Medulla oblongata (tissue), 1 donor: ENCODE measurements around the gene PRELID2.

Experiments
- DNase-seq: peaks from one replicate; pipeline ENCODE4 v3.0.0-alpha.2; 2015; ENCODE audit errors: extremely low spot score

Gene PRELID2

DNA sequence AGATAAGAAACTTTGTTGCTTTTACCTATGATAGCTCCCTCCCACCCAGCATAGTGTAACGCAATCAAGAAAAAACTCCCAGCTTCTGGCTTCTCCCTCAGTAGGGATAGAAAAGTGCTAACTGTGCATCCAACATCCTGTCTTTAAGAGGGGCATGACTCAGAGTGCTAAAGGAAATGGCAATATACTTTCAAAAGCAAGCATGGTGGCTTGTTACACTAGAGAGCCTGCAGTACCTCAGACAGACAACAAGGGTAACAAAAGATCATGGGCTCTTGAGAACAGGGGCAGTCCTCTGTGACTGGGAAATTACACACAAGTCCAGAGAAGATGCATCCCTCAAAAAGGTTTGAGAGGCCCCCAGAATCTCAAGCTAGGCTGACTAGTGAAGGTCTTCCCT is 37.8 kb downstream of the PRELID2 start:
- DNase-seq, result no peak

DNA sequence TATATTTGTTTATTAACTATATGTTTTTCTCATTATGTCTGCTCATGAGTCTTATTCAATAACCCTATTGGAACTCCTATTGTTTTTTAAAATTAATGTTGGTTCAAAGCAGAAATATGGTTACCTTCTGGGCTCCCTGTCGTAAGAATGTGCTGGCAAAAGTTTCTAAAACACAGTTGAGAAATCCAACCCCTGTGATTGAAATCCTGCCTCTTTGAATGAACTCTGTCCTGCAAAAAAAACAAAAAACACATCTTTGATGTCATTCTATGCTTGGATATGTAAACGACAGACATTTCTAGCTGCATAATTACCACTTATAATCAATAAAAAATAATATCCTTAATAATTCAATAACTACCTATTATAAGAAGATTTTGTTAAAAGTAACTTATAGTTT is 38.8 kb downstream of the PRELID2 start:
- no peak for DNase-seq

DNA sequence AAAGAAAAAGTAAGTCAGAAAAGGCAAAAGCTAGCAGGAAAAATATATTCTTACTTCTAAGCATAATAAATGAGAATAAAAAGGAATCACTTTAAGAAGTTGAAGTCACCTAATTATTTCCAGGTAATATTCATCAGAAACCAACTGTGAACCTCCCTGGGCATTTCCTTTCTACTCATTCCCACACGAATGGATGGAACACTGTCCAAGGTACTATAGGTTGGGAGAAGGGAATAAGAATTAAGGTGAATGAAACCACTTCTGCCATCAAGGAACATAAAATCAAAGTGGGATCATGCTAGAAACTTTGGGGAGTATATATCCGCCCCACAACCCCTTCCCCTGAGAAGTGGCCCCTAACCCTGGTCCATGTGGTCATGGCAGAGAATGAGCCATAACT is 41.6 kb downstream of the PRELID2 start:
- no peak for DNase-seq

DNA sequence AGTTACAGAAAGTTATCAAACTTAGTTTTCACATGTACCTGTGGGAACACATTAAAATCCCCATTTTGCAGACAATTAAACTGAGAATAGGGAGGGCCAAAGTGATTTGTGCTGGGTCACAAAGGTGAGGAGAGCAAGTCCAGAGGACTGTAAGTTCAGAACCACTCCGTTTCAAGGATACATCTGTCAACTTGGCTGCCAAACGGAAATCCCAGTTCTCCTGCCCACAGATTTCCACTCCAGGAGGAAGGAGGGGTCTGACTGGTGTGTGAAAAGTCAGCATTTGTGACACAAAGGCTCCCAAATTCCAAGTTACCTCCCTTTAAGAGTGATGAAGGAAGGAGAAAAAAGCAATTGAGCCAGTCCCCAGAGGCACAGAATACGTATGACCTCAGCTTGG is 42.3 kb downstream of the PRELID2 start:
- DNase-seq, result no peak

DNA sequence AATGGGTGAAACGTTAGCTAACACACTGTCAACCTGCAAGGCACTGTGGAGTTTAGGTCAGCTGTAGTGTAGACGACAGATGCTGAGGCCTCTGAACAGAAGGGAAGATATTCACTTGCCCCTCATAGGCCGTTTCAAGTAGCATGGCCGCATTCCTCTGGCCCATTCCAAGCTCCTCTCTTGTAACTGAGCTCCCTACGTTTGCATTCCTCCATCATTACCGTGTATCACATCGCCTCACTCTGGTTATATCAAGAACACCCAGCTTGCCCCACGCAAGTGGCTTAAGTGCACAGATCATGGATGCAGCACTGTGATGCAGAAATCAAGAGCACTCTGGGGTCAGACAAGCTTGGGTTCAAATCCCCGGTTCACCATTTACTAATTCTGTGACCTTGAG is 43.3 kb downstream of the PRELID2 start:
- DNase-seq, result no peak

DNA sequence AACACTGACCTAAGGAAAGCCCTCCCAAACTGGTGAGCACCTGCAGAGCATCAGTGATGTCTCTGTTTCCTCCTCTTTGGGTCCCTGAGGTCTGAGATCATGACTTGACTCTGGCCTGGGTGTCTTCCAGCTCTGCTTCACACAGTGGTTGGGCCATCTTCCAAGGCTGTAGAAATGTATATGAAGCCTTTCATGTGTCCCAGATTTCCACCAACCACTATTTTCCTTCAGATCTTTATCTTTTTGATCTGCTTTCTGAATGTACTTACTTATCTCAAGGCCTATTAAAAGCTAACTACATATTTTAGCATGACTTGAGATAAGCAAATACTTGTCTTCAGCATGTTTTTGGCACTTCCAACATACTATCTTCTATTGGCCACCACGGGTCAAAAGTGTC is 47.1 kb downstream of the PRELID2 start:
- no peak for DNase-seq

DNA sequence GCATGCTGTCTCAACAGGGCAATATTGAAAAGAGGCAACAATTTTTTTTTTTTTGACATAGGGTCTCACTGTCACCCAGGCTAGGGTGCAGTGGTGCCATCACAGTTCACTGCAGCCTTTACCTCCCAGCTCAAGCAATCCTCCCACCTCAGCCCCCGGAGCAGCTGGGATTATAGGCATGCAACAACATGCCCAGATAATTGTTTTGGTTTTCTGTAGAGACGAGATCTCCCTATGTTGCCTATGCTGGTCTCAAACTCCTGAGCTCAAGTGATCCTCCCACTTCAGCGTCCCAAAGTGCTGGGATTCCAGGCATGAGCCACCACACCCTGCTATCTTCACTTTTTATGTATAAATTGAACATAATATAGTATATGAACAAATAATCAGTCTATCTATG is 47.6 kb downstream of the PRELID2 start:
- DNase-seq, result no peak

DNA sequence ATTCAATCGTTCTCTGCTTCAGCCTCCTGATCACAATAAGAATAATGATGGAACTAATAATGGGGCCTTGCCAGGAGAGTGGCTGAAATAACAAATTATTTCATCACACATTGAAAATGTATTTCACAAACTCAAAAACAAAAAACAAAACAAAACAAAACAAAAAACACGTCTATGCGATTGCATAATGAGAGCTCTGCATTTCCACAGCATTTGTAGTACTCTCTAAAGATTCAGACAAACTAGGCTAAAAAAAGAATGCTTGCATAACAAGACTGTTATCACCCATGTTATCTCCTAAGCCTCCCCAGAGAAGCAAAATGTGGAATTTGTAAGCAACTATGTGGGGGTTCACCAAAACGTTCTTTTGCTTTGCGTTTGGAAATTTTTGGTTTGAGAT is 48.1 kb downstream of the PRELID2 start:
- DNase-seq, result no peak

DNA sequence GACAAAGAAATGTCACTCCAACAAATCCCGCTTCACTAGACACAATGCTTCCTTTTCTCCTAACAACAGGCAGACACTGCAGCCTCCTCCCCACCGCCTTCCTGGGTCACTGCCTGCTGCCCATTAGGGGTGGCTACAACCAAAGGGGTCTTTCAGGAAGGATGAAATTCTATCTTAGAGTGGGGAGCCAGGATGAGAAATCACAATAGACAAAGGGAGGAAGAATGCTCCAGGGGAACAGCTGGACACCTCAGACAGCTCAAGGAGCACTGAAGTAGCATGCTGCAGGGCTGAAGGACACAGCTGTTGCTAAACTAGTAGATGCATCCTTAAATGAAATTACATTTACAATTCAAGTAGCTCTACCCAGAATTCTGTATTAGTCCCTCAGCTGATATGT is 54.2 kb downstream of the PRELID2 start:
- DNase-seq, result no peak

DNA sequence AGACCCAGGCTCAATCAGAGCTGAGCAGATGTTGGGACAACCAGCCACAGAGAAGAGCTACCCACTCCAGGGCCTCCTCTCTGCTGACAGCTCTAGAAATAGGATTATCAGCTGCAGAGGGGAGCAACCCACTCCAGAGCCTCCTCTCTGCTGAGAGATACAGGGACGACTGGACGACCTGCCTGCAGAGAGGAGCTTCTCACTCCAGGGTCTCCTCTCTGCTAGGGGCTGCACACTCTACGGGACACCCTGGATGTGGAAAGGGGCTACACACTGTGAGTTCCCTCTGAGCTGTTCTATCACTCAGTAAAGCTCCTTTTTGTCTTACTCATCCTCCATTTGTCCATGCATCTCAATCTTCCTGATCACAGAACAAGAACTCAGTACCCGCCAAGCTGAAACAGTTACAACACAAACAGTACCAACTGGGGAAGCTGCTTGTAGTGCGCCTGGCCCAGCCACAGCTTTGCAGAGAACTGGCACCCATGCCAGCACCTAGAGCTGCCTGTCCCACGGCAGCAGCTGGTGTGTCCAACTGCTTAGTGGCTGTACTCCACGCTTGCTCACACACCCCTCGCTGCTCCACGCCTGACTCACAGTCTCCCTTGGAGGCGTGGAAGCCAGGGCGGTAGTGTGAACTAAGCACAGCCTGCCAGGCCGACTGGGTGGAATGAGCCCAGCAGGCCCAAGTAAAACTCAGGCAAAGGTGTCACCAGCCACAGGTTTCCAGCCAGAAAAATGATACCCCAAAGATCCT is 56.8 kb downstream of the PRELID2 start:
- no peak for DNase-seq

DNA sequence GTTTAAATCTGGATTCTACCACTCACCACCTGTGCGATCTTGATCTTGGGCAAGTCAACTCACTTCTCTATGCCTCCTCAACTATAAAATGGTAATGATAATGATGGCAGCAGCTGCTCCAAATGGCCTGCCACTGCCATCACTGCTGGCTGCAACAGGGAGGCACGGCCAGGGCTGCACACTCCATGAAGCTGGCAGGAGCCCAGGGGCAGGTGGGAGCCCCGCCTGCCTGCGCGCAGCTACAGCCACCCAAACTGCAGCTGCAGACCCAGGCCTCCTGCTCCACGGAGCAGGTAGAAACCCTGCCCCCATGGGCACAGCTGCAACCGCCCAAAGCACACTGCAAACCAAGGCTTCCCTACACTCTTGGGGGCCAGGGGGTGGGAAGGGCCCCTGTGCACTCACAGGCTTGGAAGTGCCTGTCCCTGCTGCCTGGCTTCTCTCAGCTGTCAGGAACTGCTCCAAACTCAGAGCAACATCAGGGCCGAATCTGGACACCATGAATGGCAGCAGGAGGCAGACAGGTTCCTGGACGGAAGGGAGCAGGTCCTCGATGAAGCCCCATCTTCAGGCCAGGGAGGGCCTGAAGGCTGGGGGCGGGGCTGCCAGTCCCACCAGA is 57.6 kb downstream of the PRELID2 start:
- no peak for DNase-seq

DNA sequence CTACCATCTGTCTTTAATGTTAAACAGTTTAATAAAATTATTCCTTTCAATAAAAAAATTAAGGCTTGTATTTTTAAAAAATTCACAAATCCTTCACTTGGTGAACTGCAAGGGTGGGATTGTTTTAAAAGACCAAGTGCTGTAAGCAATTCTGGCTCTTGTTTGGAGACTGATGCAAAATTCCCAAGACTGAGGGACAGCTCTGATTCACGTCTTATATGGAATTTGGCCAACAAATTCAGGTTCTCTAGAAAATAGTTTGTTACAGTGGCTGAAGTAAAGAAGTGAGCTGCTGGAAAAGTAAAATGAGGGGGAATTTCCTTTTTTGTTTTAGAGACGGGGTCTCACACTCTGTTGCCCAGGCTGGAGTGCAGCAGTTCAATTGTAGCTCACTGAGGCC is 58.3 kb downstream of the PRELID2 start:
- DNase-seq, result no peak

DNA sequence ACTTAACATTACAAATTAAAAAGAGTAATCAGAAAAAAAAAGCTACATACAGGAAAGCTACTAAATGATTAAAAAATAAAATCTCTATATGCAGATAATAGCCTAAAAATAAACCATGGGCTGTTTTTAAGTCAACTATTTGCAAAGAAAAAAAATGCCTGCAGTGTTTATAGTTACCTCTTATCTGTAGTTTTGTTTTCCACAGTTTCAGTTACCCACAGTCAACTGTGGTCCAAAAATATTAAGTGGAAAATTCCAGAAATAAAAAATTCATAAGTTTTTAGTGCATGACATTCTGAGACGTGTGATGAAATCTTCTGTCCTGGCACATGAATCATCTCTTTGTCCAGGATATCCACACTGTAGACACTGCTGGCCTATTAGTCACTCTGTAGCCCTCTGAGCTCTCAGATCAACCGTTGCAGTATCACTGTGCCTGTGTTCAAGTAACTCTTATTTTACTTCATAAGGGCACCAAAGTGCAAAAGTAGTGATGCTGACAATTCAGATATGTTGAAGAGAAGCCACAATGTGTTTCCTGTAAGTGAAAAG is 59.2 kb downstream of the PRELID2 start:
- peak; percentile 30 for DNase-seq

DNA sequence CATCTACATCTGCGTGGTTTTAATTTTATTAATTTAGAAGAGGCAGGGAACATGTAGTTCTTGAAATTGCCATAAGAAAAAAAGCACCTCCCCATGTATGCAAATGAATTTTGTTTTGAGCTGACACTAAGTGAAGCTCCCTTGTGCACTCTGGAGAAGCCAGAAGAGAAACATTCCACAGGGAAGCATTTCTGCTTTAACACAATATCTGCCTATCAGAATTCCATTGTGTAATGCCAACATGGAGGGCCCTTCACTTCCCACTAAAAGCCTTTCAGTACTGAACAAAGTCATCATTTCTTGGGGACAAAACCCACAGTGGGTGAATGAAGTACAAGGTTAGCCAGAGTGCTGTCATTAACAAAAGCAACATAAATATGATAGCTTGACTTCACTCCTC is 59.7 kb downstream of the PRELID2 start:
- DNase-seq, result no peak

DNA sequence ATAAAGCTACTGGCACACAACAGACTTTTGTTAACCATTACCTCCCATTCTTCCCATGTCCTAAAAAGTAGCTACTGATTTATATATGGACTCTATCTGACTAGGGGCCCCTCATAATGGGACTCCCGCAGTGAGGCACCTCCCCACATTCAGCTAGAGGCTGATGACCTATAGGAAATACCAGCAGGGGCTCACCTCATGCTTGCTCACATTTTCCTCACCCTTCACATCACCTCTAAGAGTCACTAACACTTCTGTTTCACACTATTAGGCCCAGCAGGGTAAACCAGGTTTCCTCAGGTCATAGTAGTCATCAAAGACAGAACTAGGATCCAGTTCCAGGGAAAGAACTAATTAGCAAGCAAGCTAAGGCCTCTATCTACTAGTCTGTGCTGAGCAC is 60.7 kb downstream of the PRELID2 start:
- DNase-seq, result no peak

DNA sequence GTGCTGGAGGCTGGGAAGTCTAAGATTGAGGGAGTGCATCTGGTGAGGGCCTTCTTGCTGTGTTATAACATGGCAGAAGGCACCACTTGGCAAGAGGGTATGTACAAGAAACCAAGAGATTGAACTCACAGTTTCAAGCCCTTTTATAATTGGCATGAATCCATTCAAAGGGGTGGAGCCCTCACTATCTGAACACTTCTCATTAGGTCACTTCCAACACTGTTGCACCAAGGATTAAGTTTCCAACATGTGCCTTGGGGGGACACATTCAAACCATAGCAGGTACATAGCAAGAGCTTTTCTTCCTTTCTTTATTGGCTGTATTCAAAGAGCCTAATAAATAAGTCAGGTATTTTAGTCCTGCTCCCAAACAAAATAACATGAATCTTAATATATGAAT is 62.7 kb downstream of the PRELID2 start:
- DNase-seq, result no peak

DNA sequence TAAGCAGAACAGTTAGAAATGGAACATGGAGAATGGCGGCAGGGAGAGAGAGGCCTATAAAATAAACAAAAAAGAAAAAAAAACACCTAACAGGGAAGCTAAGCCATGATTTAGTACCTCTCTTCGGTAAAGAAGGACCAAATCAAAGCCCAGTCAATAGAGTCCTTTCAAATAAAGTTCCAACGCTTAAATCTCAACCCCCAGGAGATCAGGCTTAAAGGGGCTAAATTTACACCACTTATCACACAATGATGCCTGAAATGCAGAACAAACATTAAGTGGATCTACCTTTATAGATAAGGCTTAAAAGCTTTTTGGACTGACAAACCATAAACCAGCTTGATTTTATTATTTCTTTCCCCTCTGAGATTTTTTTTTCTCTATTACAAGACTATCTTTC is 66.3 kb downstream of the PRELID2 start:
- no peak for DNase-seq

DNA sequence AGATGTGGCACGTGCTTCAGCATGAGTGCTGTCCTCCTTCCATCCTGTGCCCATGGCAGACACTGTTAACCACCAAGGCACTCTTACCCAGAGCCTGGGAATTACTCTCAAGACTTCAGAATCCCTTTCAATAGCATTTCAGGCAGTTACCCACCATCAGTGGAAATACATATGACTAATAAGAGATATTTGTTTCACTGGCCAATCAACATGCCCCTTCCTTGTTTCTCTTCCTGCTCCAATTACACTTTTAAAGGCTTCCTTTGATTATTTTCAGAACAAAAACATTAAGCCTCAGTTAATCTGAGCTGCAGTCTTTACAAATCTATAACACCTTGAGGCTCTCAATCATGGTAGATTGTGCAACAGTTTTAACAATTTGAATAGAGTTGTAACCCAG is 70.8 kb downstream of the PRELID2 start:
- no peak for DNase-seq

DNA sequence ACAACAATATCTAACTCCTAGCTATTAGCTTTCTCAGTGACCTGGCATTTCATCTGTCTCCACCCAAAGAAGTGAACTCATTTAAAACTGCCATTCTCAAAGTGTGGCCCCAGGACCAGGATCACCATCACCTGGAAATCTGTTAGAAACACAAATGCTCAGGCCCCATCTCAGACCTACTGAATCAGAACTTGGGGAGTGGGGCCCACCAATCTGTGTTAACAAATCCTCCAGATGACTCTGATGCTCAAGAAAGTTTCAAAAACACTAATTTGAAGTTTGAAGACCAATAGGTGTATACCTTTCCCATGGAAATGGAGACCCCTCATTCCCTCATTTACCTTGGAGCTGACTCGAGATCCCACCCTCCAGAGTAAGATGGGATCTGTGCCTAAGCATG is 72.3 kb downstream of the PRELID2 start:
- no peak for DNase-seq

DNA sequence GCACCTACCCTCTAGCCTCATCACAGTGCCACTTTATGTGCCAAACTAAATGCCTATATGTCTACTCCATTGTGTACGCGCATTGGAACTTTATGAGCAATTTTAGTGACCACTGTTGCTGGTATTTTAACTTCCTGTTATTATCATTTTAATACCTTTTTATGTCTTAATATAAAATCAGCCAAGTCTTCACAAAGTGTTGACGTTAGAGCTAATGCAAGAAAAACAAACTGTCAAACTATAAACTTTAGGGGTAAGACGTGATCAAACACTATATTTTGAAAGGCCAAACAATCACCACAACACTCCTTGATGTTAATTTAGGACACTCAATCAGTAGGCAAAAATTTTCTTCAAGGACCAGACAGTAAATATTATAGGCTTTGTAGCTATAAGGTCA is 73.9 kb downstream of the PRELID2 start:
- DNase-seq, result no peak

DNA sequence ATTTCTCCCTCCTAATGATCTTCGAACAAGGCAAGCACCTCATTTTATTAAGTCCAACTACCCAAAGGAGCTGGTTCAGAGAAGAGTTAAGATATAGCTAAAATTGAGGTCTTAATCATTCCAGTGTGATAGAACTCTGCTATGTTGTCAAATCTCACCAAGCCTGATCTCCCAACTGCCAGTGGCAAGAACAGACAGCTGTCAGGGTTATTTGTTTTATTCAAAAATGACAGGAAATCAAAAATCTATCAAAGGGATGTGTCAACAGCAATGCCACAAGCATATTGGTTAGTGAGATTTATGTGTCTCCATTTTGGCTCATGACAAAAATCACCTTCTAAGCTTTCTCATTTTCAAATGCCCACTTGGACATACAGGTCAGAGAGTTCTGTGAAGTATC is 74.5 kb downstream of the PRELID2 start:
- DNase-seq, result no peak

DNA sequence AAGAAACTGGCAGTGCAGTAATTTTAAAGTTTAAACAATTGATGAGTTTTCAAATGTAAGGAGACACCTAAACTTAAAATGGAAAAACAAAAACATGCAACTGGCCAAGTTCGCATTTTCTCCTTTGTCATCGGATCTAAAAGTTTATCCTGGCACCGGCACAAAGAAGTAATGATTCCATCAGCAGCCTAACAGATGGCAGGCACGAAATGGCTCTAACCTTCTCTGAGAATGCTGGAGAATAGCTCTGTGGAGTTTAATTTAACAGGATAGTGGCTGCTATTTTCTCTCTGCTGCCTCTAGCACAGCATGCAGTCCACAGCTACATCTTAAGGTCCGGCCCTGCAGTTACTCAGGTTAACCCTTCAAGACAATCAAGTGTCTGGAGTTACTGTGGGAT is 82.2 kb downstream of the PRELID2 start:
- DNase-seq, result no peak

DNA sequence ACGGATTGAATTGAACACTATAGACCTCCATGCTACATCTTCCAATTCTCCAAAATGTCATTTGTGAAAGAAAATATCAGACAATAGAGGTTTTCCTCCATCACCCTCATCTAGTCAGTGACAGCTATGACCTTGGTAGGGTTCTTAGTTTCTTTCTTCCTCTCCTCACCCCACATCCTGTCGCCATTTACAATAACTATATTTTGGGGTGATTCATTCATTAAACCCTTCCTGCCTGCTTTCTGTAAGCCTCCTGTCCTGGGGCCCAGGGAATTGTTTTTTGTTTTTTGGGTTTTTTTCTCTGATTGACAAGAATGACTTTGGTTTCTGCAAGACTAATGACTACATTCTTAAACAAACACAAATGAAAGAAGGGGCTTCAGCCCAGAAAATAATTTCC is 82.6 kb downstream of the PRELID2 start:
- DNase-seq, result no peak

DNA sequence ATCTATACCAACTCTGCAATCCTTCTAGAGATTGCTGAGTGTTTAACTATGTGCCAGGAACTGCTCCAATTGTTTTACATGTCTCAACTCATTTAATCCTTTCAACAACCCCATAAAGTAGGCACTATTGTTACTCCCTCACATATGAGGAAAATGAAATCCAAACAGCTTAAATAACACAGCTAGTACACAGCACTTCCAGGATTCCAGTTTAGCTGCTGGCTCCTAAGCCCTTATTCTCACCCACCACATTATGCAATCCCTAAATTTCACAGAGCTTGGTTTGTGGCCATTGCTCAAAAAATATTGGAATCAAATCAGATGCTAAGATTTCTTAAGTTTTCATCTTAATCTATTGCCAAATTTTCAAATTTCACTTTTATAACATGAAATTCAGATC is 84.9 kb downstream of the PRELID2 start:
- no peak for DNase-seq
